ENCODE data around the gene CBFB.
"Not testable (repeated sequence)": the region's sequence is repeated elsewhere in the genome, so short reads cannot be mapped to it uniquely, and the experiment has no call there.

The CBFB gene

GRCh38 chr16:67028696-67029253, at the start of gene CBFB:
Gene CBFB, plus strand, starts transcription at chr16:67029149. Its CDS starts 259 bp downstream, at chr16:67029408.
- peak; percentile 92 for DNase-seq

GRCh38 chr16:66983033-66983432, 45.9 kb upstream of the CBFB start:
- DNase-seq, result no peak

GRCh38 chr16:66984892-66985311, 44.0 kb upstream of the CBFB start:
- DNase-seq, result no peak

- DNase-seq, result no peak
Observed at GRCh38 chr16:66986559-66986958, 42.4 kb upstream of the CBFB start.

DNA sequence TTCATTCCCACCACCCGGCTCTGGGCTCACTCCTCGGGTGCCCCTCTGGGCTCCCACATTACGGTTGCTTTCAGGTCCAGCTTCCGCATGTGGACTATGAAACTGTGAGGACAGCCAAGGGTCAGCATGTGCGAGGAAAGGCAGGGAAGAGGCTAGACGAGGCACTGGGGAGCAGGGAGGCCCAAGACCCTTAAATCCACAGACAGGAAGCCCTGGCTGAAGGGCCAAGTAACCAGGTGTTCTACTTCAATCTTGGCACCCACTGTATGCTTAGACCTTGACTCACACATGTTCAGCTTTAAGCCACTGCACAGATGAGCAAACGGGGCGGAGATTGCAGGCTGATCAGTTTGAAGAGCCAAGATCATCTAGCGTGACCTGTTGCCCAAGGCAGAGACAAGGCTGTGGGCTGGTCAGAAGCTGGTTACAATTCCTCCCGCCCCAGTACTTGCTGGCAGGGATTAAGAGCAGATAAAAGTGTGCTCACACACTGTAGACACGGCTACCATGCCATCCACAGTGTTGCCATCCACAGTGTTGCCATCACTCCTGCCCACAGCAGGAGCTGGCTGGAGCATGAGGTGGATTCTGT, 40.7 kb upstream of the CBFB start, which contains the start of gene CES4A:
Gene CES4A, plus strand, starts transcription at position 393 of the 592 bp plus-strand sequence. Its CDS starts 184 bp downstream, at position 577.
- no peak for DNase-seq

DNA sequence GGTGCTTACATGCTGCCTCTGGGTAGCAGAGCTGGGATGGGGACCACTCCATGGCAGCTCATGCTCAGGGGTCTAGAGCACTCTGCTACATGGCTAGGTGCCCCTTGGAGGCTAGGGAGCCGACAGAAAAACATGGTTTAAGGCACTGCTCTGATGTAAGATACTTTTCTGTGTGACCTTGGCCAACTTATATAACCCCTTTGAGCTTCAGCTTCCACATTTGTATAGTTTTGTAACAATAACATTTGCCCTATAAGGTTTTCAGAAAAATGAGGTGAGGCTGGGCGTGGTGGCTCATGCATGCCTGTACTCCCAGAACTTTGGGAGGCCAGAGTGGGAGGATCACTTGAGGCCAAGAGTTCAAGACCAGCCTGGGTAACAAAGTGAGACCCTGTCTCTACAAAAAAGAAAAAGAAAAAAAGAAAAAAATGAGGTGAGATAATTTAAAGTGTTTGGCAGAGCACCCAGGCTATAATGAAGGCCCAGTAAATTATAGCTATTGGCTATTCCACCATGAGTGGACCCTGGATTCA, 37.3 kb upstream of the CBFB start:
- no peak for DNase-seq

DNA sequence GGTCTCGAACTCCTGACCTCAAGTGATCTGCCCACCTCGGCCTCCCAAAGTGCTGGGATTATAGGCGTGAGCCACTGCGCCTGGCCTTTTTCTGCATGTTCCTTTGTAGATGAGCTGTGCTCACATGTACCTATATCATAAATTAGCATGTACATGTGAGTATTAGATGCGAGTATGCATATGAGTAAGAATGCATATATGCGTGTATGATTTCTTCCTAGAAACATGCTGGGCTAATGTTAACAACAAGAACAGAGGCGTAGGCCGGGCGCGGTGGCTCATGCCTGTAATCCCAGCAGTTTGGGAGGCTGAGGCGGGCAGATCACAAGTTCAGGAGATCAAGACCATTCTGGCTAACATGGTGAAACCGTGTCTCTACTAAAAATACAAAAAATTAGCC, 35.4 kb upstream of the CBFB start:
- DNase-seq, result not testable (repeated sequence)

DNA sequence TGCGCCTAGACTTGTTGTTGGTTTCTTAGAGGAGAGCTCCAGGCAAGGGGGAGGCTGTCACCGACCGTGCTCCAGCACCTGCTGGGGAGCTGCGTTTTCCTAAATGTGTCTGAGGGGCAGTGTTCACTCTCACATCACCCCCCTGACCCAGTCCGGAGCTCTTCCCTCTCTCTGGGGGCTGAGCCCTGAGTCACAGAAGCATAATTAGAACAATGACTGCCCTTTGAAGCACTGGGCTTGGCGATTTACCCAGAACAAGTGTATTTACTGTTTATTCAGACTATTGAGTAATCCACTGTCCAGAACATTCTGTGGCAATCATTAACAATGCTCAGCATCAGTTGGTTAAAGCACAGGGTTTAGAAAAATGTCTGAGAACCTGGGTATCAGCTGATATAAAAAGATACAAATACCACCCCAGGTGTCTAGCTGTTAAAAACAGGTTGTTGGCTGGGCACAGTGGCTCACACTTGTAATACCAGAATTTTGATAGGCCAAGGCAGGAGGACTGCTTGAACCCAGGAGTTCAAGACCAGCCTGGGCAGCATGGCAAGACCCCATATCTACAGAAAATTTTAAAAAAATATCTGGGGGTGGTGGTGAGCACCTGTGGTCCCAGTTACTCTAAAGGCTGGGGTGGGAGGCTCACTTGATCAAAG, 32.5 kb upstream of the CBFB start:
- DNase-seq, result no peak

- DNase-seq, result no peak
Observed at GRCh38 chr16:66996983-66997358, 32.0 kb upstream of the CBFB start.

GRCh38 chr16:67000384-67001351, 28.3 kb upstream of the CBFB start:
- peak; percentile 55 for DNase-seq

DNA sequence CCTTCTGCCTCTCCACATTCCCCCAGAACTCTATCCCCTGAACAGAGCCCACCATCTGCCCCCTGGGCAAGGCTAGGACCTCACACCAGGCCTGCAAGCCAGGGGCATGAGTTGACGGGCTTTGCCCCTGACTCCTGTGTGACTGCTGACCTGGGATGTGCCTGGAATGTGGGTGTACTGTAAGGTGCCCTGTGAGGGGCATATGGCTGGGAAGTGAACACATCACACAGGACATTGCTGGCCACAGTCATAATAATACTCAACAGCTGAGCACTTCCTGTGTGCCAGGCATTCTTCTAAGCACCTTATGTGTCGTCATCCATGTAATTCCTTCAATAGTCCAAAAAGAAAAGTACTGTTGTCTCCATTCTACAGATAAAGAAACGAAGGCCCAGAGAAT, 27.2 kb upstream of the CBFB start:
- no peak for DNase-seq

- DNase-seq, result no peak
Observed at GRCh38 chr16:67006930-67007658, 21.9 kb upstream of the CBFB start.

- DNase-seq, result no peak
Observed at GRCh38 chr16:67009158-67009557, 19.8 kb upstream of the CBFB start.

GRCh38 chr16:67011274-67011673, 17.7 kb upstream of the CBFB start:
- DNase-seq, result no peak

GRCh38 chr16:67013233-67013822, 15.6 kb upstream of the CBFB start:
- DNase-seq, result no peak

DNA sequence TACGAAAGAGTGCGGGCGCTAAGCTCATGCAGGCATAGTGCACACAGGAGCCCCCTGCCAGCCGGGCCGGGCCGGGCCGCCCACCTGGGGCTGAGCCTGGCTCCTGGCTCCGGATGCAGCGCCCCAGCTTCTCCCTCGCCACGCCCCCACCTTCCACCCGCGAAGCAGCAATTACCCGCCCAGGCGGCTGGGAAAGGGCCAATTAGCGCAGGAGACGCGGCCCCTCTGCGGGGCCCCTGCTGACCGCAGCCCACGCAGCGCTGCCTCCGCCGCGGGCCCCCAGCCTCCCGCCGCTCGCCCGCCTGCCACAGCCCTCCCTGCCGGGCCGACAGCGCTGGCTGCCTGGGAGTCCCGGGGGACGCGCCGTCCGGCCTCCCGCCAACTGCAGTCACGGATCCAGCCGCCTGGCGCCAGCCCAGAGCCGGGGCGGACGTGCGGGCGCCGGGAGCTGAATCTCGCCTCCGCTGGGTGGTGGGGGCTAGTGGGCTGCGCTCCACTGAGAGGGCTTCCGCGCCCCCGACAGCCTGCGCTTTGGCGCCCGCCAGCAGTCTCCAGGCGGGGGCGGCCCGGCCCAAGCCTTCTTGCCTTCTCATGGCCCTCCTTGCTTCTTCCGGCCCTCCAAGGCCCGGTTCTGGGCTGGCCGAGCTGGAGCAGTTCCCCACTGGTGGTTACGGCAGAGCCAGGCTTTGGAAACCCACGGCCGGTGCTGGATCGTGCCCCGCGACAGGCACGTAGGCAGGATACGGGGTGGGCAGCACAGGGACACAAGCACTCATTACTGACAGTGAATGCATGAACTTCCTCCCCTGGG, 14.9 kb upstream of the CBFB start:
- peak; percentile 60 for DNase-seq

DNA sequence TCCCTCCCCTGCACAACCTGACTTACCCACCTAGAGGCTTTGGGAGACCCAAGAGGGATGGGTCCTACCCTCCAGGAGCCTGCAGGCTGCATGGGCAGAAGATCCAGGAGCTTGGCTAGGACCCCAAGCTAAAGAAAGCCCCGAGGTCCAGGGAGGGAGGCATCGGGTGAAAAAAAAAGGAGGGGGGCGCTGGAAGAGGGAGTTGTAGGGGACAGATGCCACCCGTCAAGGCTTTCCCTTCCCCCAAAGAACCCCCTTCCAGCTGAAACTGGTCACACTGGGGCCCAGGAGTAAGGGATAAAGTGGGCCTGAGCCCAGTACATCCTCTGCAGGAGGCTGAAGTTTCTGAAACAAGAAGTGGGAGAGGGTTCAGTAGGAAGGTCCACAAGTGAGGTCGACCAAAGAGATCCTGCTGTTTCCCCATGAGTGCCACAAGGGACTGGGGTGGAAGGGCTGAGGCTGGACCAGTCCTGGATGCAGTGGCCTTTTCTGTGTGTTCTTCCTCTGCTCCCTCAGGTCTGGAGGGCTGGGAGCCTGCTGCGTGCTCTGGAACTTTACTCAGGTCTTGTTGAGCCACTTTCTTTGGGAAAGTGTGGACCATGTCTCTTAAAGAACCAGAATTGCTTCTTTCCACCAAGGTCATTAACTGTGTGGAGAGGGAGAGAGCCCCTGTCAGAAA, 14.2 kb upstream of the CBFB start:
- no peak for DNase-seq

GRCh38 chr16:67015313-67015731, 13.6 kb upstream of the CBFB start:
- DNase-seq, result peak; percentile 32

DNA sequence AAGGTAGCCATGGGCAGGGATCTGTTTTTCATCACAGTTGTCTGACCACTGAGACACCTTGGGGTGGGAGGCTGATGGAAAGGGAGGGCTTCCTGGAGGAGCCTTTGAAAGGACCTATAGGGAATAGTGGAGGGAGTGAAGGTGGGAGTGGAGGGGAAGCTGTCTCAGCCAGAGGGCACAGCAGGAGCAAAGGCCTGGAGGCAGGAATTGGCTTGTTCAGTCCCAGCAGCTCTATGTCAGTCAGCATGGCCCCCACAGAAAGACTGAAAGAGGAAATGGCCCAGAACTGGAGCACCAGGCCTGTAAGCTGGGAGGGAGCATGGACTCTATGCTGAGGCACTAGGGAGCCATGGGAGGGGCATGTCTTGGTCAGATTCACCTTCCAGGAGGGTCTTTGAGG, 12.8 kb upstream of the CBFB start:
- no peak for DNase-seq

DNA sequence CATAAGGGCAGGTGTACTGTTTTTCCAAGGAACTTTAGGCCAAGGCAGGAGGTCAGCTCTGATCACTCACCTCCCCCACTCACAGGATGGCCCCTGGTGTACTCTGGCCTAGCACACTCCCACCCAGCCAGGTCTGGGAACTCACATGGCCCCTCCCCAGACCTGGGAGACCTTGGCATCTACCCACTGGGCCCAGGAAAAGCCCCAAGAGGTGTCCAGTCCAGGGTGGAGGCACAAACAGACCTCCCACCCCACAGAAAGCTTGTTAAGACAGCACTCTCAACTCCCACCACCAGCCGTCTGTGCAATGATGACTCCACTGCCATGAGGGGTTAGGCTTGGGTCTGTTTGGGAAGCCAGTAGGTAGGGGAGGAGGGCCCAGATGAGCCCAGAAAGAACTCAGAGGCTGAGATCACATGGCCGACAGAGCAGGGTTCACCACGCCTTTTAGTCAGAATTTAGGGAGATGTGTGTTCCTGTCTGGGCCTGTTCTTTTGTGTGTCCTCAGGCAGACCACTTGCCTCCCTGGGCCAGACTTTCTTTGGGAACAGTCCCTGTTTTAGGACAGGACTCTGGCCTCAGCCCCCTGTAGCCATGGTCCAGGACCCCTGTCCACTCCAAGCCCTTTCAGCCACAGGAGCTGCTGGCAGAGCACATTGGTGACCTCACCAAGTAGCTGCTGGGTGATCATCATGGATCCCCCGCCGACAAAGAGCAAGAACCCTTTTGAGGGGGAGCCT, 12.1 kb upstream of the CBFB start:
- no peak for DNase-seq

All from hematopoietic multipotent progenitor cell treated with erythropoietin and hydrocortisone succinate and interleukin-3 and kit ligand, for 6 days (in vitro differentiated cells).